GM18868 (cell line): ENCODE measurements around the gene TNFRSF4.

Experiments
- ATAC-seq: cut with Tn5 transposase; IDR thresholded peaks from one replicate; pipeline ENCODE4 v1.9.1; 2021; ENCODE audit warnings: mild to moderate bottlenecking, moderate library complexity; ENCODE audit not compliant: unreplicated experiment

Gene TNFRSF4

GRCh38 chr1:1219341-1219740 lies 5.4 kb upstream of the TNFRSF4 start:
- ATAC-seq: no peak

GRCh38 chr1:1218524-1219200 lies 4.7 kb upstream of the TNFRSF4 start:
- ATAC-seq: no peak

- no peak for ATAC-seq
Observed at GRCh38 chr1:1217621-1218523, 3.9 kb upstream of the TNFRSF4 start.

GRCh38 chr1:1216770-1217620 lies 3.0 kb upstream of the TNFRSF4 start:
- ATAC-seq: no peak

- no peak for ATAC-seq
Observed at GRCh38 chr1:1215881-1216605, 2.1 kb upstream of the TNFRSF4 start.

- ATAC-seq: no peak
Observed at GRCh38 chr1:1215080-1215676, 1.2 kb upstream of the TNFRSF4 start.

- ATAC-seq: no peak
Observed at GRCh38 chr1:1212780-1213344, 1.1 kb downstream of the TNFRSF4 start.

GRCh38 chr1:1211541-1212441 lies 2.2 kb downstream of the TNFRSF4 start:
- no peak for ATAC-seq

GRCh38 chr1:1210726-1211540 lies 3.0 kb downstream of the TNFRSF4 start:
- no peak for ATAC-seq

- no peak for ATAC-seq
Observed at GRCh38 chr1:1208713-1209433, 5.1 kb downstream of the TNFRSF4 start.

- no peak for ATAC-seq
Observed at GRCh38 chr1:1207571-1207892, 6.4 kb downstream of the TNFRSF4 start.

GRCh38 chr1:1206966-1207531 lies 6.9 kb downstream of the TNFRSF4 start:
- no peak for ATAC-seq

- ATAC-seq: no peak
Observed at GRCh38 chr1:1206376-1206965, 7.5 kb downstream of the TNFRSF4 start, which contains the start of gene TNFRSF18. TNFRSF18 (minus strand) TSS chr1:1206592; CDS start chr1:1206571, 21 bp downstream.

GRCh38 chr1:1205769-1206375 lies 8.1 kb downstream of the TNFRSF4 start:
- no peak for ATAC-seq

- no peak for ATAC-seq
Observed at GRCh38 chr1:1204998-1205768, 8.8 kb downstream of the TNFRSF4 start.
